NCI-H2196 treated with DMSO at 0.1 percent for 48 hours (cell line): ENCODE measurements around the gene PCDH9.

Source experiments
- DNase-seq: peaks from one replicate; lab custom pipeline; 2025; ENCODE audit not compliant: unreplicated experiment; lab: John Stamatoyannopoulos, UW

PCDH9 gene

GRCh38 chr13:67168384-67168783 lies 61.8 kb downstream of the PCDH9 start:
- DNase-seq: no peak

GRCh38 chr13:67167420-67167819 lies 62.7 kb downstream of the PCDH9 start:
- DNase-seq: no peak

GRCh38 chr13:67161176-67161575 lies 69.0 kb downstream of the PCDH9 start:
- no peak for DNase-seq

GRCh38 chr13:67158903-67159302 lies 71.2 kb downstream of the PCDH9 start:
- no peak for DNase-seq

GRCh38 chr13:67156723-67157060 lies 73.4 kb downstream of the PCDH9 start:
- no peak for DNase-seq

GRCh38 chr13:67155898-67156722 lies 74.0 kb downstream of the PCDH9 start:
- no peak for DNase-seq

- no peak for DNase-seq
Measured at GRCh38 chr13:67152085-67152484, 78.1 kb downstream of the PCDH9 start.

GRCh38 chr13:67151652-67152051 lies 78.5 kb downstream of the PCDH9 start:
- DNase-seq: no peak

GRCh38 chr13:67150608-67151007 lies 79.5 kb downstream of the PCDH9 start:
- DNase-seq: no peak

GRCh38 chr13:67148161-67148571 lies 82.0 kb downstream of the PCDH9 start:
- DNase-seq: no peak

GRCh38 chr13:67147342-67148133 lies 82.6 kb downstream of the PCDH9 start:
- no peak for DNase-seq

GRCh38 chr13:67146523-67147130 lies 83.5 kb downstream of the PCDH9 start:
- no peak for DNase-seq

GRCh38 chr13:67145950-67146349 lies 84.2 kb downstream of the PCDH9 start:
- DNase-seq: no peak

GRCh38 chr13:67143544-67144115 lies 86.5 kb downstream of the PCDH9 start:
- no peak for DNase-seq

- no peak for DNase-seq
Measured at GRCh38 chr13:67140006-67140405, 90.1 kb downstream of the PCDH9 start.

- no peak for DNase-seq
Measured at GRCh38 chr13:67139551-67139950, 90.6 kb downstream of the PCDH9 start.

GRCh38 chr13:67138970-67139369 lies 91.2 kb downstream of the PCDH9 start:
- DNase-seq: no peak

- DNase-seq: no peak
Measured at GRCh38 chr13:67137044-67137735, 92.9 kb downstream of the PCDH9 start.

GRCh38 chr13:67136157-67136556 lies 94.0 kb downstream of the PCDH9 start:
- no peak for DNase-seq

GRCh38 chr13:67135356-67135755 lies 94.8 kb downstream of the PCDH9 start:
- no peak for DNase-seq
